ENCODE data around the gene DAPP1. TPM values are rescaled to one million over a fixed set of nuclear protein-coding genes. Genes with fewer than 3 reads are reported as not detected.

DAPP1 gene
- total and polyA plus RNA-seq, 10 donors = 20.0 to 49.4 (median 37.2) TPM

DNA sequence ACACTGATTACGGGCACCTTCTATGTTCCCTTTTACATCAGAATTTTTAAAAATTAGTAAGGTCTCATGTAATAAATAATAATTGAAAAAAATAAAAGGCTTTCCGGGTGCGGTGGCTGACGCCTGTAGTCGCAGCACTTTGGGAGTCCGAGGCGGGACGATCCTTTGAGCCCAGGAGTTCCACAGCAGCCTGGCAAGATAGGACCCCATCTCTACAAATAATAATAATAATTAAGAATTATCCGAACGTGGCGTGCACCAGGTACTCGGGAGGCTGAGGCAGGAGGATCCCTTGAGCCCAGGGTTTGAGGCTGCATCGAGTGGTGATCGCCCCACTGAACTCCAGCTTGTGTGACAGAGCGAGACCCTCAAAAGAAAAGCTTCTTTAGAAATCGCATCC is 78.4 kb downstream of the DAPP1 start:
- Histone ChIP-seq H3K36me3 (peaks cover 0 to 25% (median 2%) of the 10 kb centered on the region in 6 donors), H3K9me3 (no peaks in the 10 kb centered on the region), H3K4me1 (peaks cover 11 to 50% (median 40%) of the 10 kb centered on the region in 6 donors), H3K4me3 (peak overlapping the region in 7 of 8 donors; percentile 66 to 87 (median 79)), H3K27me3 (replicated peaks in 1 of 7) (no peaks in the 10 kb centered on the region), H3K27ac (peak overlapping the region in 7 of 8 donors; percentile 83 to 94 (median 88))
- 95 to 97% (median 96%) methylated on average over 16 of the region's 16 CpGs for WGBS, 5 donors
- peak; percentile 80 for DNase-seq
- TF ChIP-seq POLR2AphosphoS5 (IDR thresholded peaks at IDR 0.05) (no peak), POLR2A (IDR thresholded peaks at IDR 0.05) (no peak)
- TF ChIP-seq, protein P1, sequence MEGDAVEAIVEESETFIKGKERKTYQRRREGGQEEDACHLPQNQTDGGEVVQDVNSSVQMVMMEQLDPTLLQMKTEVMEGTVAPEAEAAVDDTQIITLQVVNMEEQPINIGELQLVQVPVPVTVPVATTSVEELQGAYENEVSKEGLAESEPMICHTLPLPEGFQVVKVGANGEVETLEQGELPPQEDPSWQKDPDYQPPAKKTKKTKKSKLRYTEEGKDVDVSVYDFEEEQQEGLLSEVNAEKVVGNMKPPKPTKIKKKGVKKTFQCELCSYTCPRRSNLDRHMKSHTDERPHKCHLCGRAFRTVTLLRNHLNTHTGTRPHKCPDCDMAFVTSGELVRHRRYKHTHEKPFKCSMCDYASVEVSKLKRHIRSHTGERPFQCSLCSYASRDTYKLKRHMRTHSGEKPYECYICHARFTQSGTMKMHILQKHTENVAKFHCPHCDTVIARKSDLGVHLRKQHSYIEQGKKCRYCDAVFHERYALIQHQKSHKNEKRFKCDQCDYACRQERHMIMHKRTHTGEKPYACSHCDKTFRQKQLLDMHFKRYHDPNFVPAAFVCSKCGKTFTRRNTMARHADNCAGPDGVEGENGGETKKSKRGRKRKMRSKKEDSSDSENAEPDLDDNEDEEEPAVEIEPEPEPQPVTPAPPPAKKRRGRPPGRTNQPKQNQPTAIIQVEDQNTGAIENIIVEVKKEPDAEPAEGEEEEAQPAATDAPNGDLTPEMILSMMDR (IDR thresholded peaks at IDR 0.05 in 8 of 11, conservative IDR thresholded peaks at IDR 0.05 in 3 of 11) = no peak
- intact Hi-C loops (cut with DNase I; ENCODE audit: low total_unique reads) = loop anchor here (5.0 to 10.0 kb wide), 2 partner anchors 47 to 80 kb away; partner anchors contain the start of gene DAPP1

DNA sequence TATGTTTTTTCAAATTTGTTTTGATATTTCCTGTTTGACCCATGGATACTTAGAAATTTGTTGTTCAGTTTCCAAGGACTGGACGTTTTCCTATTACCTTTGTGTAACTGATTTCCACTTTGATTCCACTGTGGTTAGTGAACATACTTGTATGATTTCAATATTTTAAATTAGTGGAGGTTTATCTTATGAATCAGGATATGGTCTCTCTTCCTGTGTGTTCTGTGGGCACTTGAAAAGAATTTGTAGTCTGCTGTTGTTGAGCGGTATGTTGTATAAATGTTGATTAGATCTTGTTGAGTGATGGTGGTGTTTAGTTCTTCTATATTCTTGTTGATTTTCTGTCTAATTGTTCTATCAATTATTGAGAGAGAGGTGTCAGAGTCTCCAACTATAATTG is 98.8 kb downstream of the DAPP1 start:
- TF ChIP-seq, protein P1 (IDR thresholded peaks at IDR 0.05 in 8 of 11, conservative IDR thresholded peaks at IDR 0.05 in 3 of 11) = no peak
- TF ChIP-seq POLR2AphosphoS5 (IDR thresholded peaks at IDR 0.05) (no peak), POLR2A (IDR thresholded peaks at IDR 0.05) (no peak)
- Histone ChIP-seq H3K27me3 (replicated peaks in 1 of 7) (no peaks in the 10 kb centered on the region), H3K4me3 (no peak overlapping the region), H3K4me1 (no peaks in the 10 kb centered on the region), H3K9me3 (peaks cover 0 to 18% (median 12%) of the 10 kb centered on the region in 8 donors), H3K36me3 (peaks cover 0 to 90% (median 27%) of the 10 kb centered on the region in 6 donors), H3K27ac (no peak overlapping the region)
- no peak for DNase-seq
- 73 to 90% (median 84%) methylated on average over 2 of the region's 2 CpGs for WGBS, 5 donors
- intact Hi-C loops (cut with DNase I; ENCODE audit: low total_unique reads) = no loop called here

DNA sequence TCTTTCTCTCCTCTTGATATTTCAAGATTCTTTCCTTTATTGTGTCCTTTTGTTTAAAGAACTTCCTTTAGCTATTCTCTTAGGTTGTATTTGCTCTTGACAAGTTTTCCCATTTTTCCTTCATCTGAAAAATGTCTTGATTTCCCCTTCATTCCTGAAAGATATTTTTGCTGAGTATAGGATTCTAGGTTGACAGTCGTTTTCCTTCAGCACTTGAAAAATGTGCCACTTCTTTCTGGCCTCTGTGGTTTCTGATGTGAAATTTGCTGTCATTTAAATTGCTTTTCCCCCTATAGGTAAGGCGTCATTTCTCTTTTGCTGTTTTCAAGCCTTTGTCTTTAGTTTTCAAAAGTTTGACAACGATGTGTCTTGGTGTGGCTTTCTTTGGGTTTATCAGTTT is 100.9 kb downstream of the DAPP1 start:
- H3K4me3 ChIP-seq = no peak overlapping the region
- H3K27me3 ChIP-seq (replicated peaks in 1 of 7) = no peaks in the 10 kb centered on the region
- no peak for DNase-seq
- intact Hi-C loops (cut with DNase I; ENCODE audit: low total_unique reads) = no loop called here
- WGBS, 5 donors = 91 to 99% (median 95%) methylated on average over 3 of the region's 3 CpGs
- no peak overlapping the region for H3K27ac ChIP-seq
- peaks cover 0 to 18% (median 12%) of the 10 kb centered on the region in 8 donors for H3K9me3 ChIP-seq
- H3K4me1 ChIP-seq = no peaks in the 10 kb centered on the region
- H3K36me3 ChIP-seq = peaks cover 0 to 95% (median 27%) of the 10 kb centered on the region in 6 donors
- TF ChIP-seq POLR2A (IDR thresholded peaks at IDR 0.05) (no peak), POLR2AphosphoS5 (IDR thresholded peaks at IDR 0.05) (no peak)
- TF ChIP-seq, protein P1 (IDR thresholded peaks at IDR 0.05 in 8 of 11, conservative IDR thresholded peaks at IDR 0.05 in 3 of 11) = no peak

DNA sequence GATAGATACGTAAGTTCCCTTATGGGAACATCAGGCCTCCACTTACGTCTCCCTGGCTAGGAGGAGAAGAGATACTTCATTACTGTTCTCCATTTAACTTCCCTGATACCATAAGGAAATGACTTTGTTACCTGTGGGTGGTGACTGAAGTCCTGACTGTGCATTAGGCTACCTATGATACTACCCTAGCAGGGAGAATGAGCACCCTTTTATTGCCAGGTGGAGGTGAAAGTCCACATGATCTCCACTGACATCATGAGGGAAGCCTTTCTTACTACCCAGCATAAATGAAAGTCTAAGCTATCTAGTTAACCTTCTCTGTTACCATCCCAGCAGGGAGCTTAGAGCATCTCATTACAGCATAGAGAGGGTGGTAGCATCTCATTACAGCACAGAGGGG is 102.0 kb downstream of the DAPP1 start:
- TF ChIP-seq, protein P1 (IDR thresholded peaks at IDR 0.05 in 8 of 11, conservative IDR thresholded peaks at IDR 0.05 in 3 of 11) = no peak
- Histone ChIP-seq H3K9me3 (peaks cover 0 to 18% (median 12%) of the 10 kb centered on the region in 8 donors), H3K36me3 (peaks cover 0 to 99% (median 27%) of the 10 kb centered on the region in 6 donors), H3K4me3 (no peak overlapping the region), H3K27ac (no peak overlapping the region), H3K27me3 (replicated peaks in 1 of 7) (no peaks in the 10 kb centered on the region), H3K4me1 (no peaks in the 10 kb centered on the region)
- no peak for DNase-seq
- intact Hi-C loops (cut with DNase I; ENCODE audit: low total_unique reads) = no loop called here
- 92 to 100% (median 96%) methylated on average over 2 of the region's 2 CpGs for WGBS, 5 donors

Other genes starting within 250 kb of the DAPP1 start
- under 1 TPM in 4 of 7 donors, not detected in 3; 0.07 to 0.97 (median 0.43) TPM for gene MTTP, start 242.0 kb upstream of the DAPP1 start, total RNA-seq
- gene MTTP, start 242.0 kb upstream of the DAPP1 start, polyA plus RNA-seq = under 1 TPM; 0.09 to 0.12 (median 0.10) TPM
- gene C4orf54, start 159.0 kb upstream of the DAPP1 start, total RNA-seq = under 1 TPM; 0.16 to 0.58 (median 0.34) TPM
- gene C4orf54, start 159.0 kb upstream of the DAPP1 start, polyA plus RNA-seq = under 1 TPM; 0.02 to 0.10 (median 0.02) TPM
- 10 to 100 TPM; 22.4 to 50.1 (median 34.8) TPM for gene LAMTOR3, start 77.6 kb downstream of the DAPP1 start, total RNA-seq
- 10 to 100 TPM; 28.6 to 52.6 (median 43.8) TPM for gene LAMTOR3, start 77.6 kb downstream of the DAPP1 start, polyA plus RNA-seq
- gene DNAJB14, start 129.8 kb downstream of the DAPP1 start, total RNA-seq = 10 to 100 TPM; 40.9 to 77.7 (median 55.2) TPM
- 10 to 100 TPM; 10.6 to 11.0 (median 10.8) TPM for gene DNAJB14, start 129.8 kb downstream of the DAPP1 start, polyA plus RNA-seq
- 100 to 1,000 TPM; 107 to 161 (median 128) TPM for gene H2AZ1, start 133.4 kb downstream of the DAPP1 start, total RNA-seq
- gene H2AZ1, start 133.4 kb downstream of the DAPP1 start, polyA plus RNA-seq = 100 to 1,000 TPM; 123 to 262 (median 253) TPM